ENCODE measurements around the gene ANGPTL7. TPM values are rescaled to one million over a fixed set of nuclear protein-coding genes. Genes with fewer than 3 reads are reported as not detected.
A peak's percentile ranks its signal among the peaks of the same experiment; 100 is the strongest.
"Not testable (repeated sequence)": the region's sequence is repeated elsewhere in the genome, so short reads cannot be mapped to it uniquely, and the experiment has no call there.

Gene ANGPTL7
- total and polyA plus RNA-seq, 5 experiments from 2014 or later: not detected

GRCh38 chr1:11176081-11176706, 13.0 kb upstream of the ANGPTL7 start:
- ATAC-seq (no peak), DNase-seq (no peak)
- H3K27me3 Mint-ChIP-seq: no peaks in the 10 kb centered on the region
- no peaks in the 10 kb centered on the region for H3K9me3 Mint-ChIP-seq
- POLR2A ChIA-PET: no interaction called here
- H3K27ac Mint-ChIP-seq: no peak overlapping the region
- H3K4me1 Mint-ChIP-seq: peaks cover 0 to 2% (median 0%) of the 10 kb centered on the region in 4 donors
- no peak overlapping the region for H3K4me3 Mint-ChIP-seq
- H3K36me3 Mint-ChIP-seq: peaks cover 0 to 60% (median 4%) of the 10 kb centered on the region in 3 donors

DNA sequence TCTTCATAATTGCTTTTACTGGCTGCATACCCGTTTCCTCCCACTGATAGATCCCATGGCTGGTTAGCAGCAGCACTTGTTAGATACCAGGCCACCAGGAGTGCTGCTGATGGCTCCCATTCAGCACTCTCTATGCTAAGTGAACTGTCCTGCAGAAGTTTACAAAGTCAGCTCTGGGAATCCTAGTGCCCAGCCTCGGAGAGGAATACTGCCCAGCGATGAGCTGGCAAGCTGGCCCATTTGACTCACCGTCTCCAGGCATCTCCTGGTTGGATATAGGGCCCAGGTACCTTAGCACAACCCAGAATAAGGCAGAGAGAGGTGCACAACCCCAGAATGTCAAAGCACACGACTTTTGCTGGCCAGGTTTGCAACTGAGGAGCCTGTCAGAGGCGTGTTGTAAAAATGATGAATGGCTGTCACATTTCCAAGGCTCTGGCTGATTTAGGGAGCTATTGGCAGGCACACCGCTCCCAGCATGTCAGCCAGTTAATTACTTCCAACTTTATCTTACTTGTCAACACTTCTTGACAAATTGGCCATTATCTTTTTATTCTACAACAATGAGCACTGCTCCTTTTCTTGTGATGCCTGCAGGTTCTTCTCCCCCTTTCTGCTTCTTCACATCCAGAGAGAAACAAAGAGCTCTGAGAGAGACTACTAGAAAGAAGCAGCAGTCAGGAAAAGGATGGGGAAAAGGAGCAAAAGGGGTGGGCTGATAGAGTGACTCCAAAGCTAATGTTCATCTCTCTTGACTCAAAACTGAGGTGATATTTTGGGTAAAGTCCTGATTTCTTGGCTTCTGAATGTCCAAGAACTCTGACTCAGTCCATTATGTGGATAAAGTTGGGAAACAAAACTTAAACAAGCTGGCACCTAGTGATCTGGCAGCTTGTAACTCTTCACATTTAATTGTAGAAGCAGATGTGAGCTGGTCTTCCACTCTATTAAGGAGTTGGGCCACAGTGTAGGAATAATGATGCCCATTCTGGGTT, 10.8 kb upstream of the ANGPTL7 start:
- H3K27ac Mint-ChIP-seq: peak overlapping the region in 1 of 10 donors; percentile 41
- H3K4me1 Mint-ChIP-seq: peaks cover 0 to 2% (median 0%) of the 10 kb centered on the region in 4 donors
- POLR2A ChIA-PET: no interaction called here
- no peak overlapping the region for H3K4me3 Mint-ChIP-seq
- DNase-seq: no peak
- H3K36me3 Mint-ChIP-seq: peaks cover 0 to 68% (median 5%) of the 10 kb centered on the region in 3 donors
- H3K9me3 Mint-ChIP-seq: no peaks in the 10 kb centered on the region
- H3K27me3 Mint-ChIP-seq: no peaks in the 10 kb centered on the region
- ATAC-seq: no peak

- DNase-seq (no peak), ATAC-seq (no peak)
- H3K27me3 Mint-ChIP-seq: no peaks in the 10 kb centered on the region
- POLR2A ChIA-PET: no interaction called here
- H3K4me1 Mint-ChIP-seq: peaks cover 0 to 2% (median 0%) of the 10 kb centered on the region in 4 donors
- no peak overlapping the region for H3K4me3 Mint-ChIP-seq
- H3K27ac Mint-ChIP-seq: no peak overlapping the region
- H3K9me3 Mint-ChIP-seq: no peaks in the 10 kb centered on the region
- peaks cover 0 to 66% (median 5%) of the 10 kb centered on the region in 3 donors for H3K36me3 Mint-ChIP-seq
Observed at GRCh38 chr1:11179125-11179524, 10.0 kb upstream of the ANGPTL7 start.

- peak overlapping the region in 1 of 10 donors; percentile 22 for H3K27ac Mint-ChIP-seq
- H3K36me3 Mint-ChIP-seq: peaks cover 1 to 68% (median 5%) of the 10 kb centered on the region in 3 donors
- H3K27me3 Mint-ChIP-seq, ATAC-seq, H3K4me3 Mint-ChIP-seq, H3K4me1 Mint-ChIP-seq, POLR2A ChIA-PET, DNase-seq, H3K9me3 Mint-ChIP-seq: not testable (repeated sequence)
Observed at GRCh38 chr1:11179749-11180148, 9.4 kb upstream of the ANGPTL7 start.

- peaks cover 0 to 2% (median 0%) of the 10 kb centered on the region in 4 donors for H3K4me1 Mint-ChIP-seq
- POLR2A ChIA-PET: interaction anchor here (0.7 kb wide), 1 partner anchor 145 kb away, joined by 3 read pairs; no protein-coding TSS in a partner anchor
- peaks cover 4 to 71% (median 5%) of the 10 kb centered on the region in 3 donors for H3K36me3 Mint-ChIP-seq
- no peaks in the 10 kb centered on the region for H3K9me3 Mint-ChIP-seq
- no peak for ATAC-seq
- H3K4me3 Mint-ChIP-seq: no peak overlapping the region
- H3K27me3 Mint-ChIP-seq: no peaks in the 10 kb centered on the region
- no peak for DNase-seq
- H3K27ac Mint-ChIP-seq: peak overlapping the region in 1 of 10 donors; percentile 12
Observed at GRCh38 chr1:11180342-11180744, 8.8 kb upstream of the ANGPTL7 start.

DNA sequence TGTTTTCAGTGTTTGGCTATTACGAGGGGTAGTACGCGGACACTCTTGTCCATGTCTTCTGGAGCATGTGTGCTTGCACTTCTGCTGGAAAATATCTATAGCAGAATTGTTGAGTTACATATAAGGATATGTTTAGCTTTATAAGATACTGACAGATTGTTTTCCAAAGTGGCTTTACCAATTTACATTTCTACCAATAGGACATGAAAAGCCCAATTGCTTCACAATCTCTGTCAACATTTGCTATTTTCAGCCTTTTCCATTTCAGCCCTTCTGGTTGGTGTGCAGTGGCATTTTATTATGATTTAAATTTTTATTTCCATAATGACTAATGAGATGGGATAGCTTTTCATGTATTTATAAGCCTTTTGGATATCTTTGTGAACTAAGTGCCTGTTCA, 6.3 kb upstream of the ANGPTL7 start:
- POLR2A ChIA-PET: no interaction called here
- DNase-seq (no peak), ATAC-seq (no peak)
- Mint-ChIP-seq H3K4me1 (peaks cover 0 to 4% (median 1%) of the 10 kb centered on the region in 4 donors), H3K36me3 (peaks cover 4 to 83% (median 8%) of the 10 kb centered on the region in 3 donors), H3K9me3 (no peaks in the 10 kb centered on the region), H3K4me3 (no peak overlapping the region), H3K27ac (no peak overlapping the region), H3K27me3 (no peaks in the 10 kb centered on the region)

DNA sequence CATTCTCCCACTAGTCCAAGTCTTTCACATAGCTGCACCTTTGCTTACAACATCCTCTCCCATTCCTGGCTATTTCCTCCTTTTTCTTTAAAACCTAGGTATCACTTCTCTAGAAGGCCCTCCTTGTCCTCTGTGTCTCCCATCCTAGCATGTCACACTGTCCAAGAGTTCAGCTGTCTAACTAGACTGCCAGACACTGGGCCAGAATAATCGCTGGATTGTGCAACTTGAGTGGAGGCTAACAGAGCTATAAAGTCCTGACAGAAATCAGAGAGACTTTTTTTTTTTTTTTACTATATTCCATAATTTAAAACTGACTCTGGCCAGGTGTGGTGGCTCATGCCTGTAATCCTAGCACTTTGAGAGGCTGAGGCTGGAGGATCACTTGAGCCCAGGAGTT, 4.2 kb upstream of the ANGPTL7 start:
- POLR2A ChIA-PET: interaction anchor here (0.7 kb wide), 1 partner anchor 117 kb away, joined by 4 read pairs; no protein-coding TSS in a partner anchor
- Mint-ChIP-seq H3K27ac (peak overlapping the region in 1 of 10 donors; percentile 23), H3K27me3 (no peaks in the 10 kb centered on the region), H3K4me3 (no peak overlapping the region), H3K36me3 (peaks cover 4 to 81% (median 8%) of the 10 kb centered on the region in 3 donors), H3K9me3 (no peaks in the 10 kb centered on the region), H3K4me1 (peaks cover 0 to 4% (median 1%) of the 10 kb centered on the region in 4 donors)
- ATAC-seq (no peak), DNase-seq (no peak)

DNA sequence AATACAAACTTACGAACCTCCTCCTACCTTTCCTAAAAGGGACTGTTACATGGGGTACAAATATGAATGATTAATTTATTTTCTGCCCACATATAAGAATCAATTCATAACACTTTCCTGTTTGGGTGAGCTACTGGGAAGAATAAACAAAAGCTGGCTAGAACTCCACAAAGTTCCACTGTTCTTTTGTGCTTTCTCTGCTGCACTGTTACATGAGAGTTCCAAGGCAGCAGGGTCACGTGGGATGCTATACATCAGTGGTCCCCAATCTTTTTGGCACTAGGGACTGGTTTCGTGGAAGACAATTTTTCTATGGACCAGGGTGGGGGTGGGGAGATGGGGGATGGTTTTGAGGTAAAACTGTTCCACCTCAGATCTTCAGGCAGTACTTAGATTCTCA, 2.2 kb upstream of the ANGPTL7 start:
- no peaks in the 10 kb centered on the region for H3K27me3 Mint-ChIP-seq
- no peak for DNase-seq
- H3K36me3 Mint-ChIP-seq: peaks cover 3 to 80% (median 4%) of the 10 kb centered on the region in 3 donors
- no peak overlapping the region for H3K27ac Mint-ChIP-seq
- H3K4me3 Mint-ChIP-seq: no peak overlapping the region
- POLR2A ChIA-PET: interaction anchor here (0.6 kb wide), 1 partner anchor 65 kb away, joined by 4 read pairs; no protein-coding TSS in a partner anchor
- peaks cover 0 to 4% (median 1%) of the 10 kb centered on the region in 4 donors for H3K4me1 Mint-ChIP-seq
- ATAC-seq: no peak
- no peaks in the 10 kb centered on the region for H3K9me3 Mint-ChIP-seq

- ATAC-seq: no peak
- H3K36me3 Mint-ChIP-seq: peaks cover 3 to 80% (median 4%) of the 10 kb centered on the region in 3 donors
- no peak overlapping the region for H3K4me3 Mint-ChIP-seq
- no peak for DNase-seq
- peaks cover 0 to 4% (median 1%) of the 10 kb centered on the region in 4 donors for H3K4me1 Mint-ChIP-seq
- H3K27ac Mint-ChIP-seq: no peak overlapping the region
- POLR2A ChIA-PET: interaction anchor here (0.6 kb wide), 1 partner anchor 64 kb away, joined by 4 read pairs; no protein-coding TSS in a partner anchor
- H3K9me3 Mint-ChIP-seq: no peaks in the 10 kb centered on the region
- no peaks in the 10 kb centered on the region for H3K27me3 Mint-ChIP-seq
Observed at GRCh38 chr1:11187494-11187893, 1.7 kb upstream of the ANGPTL7 start.

GRCh38 chr1:11187931-11188330, 1.2 kb upstream of the ANGPTL7 start:
- H3K36me3 Mint-ChIP-seq: peaks cover 3 to 80% (median 4%) of the 10 kb centered on the region in 3 donors
- H3K4me1 Mint-ChIP-seq: peaks cover 0 to 4% (median 1%) of the 10 kb centered on the region in 4 donors
- H3K4me3 Mint-ChIP-seq: no peak overlapping the region
- H3K9me3 Mint-ChIP-seq: no peaks in the 10 kb centered on the region
- no peak for ATAC-seq
- POLR2A ChIA-PET: no interaction called here
- H3K27ac Mint-ChIP-seq: peak overlapping the region in 2 of 10 donors; percentile 7 to 72
- no peak for DNase-seq
- H3K27me3 Mint-ChIP-seq: no peaks in the 10 kb centered on the region

DNA sequence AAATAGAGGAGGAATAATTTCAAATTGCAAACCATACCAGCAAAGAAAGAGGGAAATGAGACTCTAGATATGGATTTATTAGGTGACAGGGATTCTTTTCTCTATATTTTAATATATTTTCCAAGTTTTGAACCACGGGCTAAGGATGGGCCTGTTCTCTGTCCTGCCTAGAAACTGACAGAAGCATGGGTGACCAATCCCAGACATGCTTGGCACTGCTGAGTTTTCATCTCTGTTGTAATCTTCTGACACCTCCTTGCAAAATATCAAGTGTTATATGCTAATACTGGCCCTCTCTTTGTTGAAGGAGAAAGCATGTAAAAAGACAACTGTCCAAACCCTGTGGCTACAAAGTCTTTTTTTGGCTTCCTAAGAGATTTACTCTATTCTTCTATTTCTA, 774 bp upstream of the ANGPTL7 start:
- H3K9me3 Mint-ChIP-seq: no peaks in the 10 kb centered on the region
- no peak overlapping the region for H3K4me3 Mint-ChIP-seq
- no peaks in the 10 kb centered on the region for H3K27me3 Mint-ChIP-seq
- H3K4me1 Mint-ChIP-seq: peaks cover 0 to 4% (median 1%) of the 10 kb centered on the region in 4 donors
- ATAC-seq (no peak), DNase-seq (no peak)
- H3K36me3 Mint-ChIP-seq: peaks cover 3 to 80% (median 4%) of the 10 kb centered on the region in 3 donors
- H3K27ac Mint-ChIP-seq: no peak overlapping the region
- POLR2A ChIA-PET: no interaction called here

- Mint-ChIP-seq H3K4me3 (no peak overlapping the region), H3K36me3 (peaks cover under 1 to 90% (median 11%) of the 10 kb centered on the region in 3 donors)
Observed at GRCh38 chr1:11193376-11193775, 4.2 kb downstream of the ANGPTL7 start.

More at GRCh38 chr1:11193376-11193775, 4.2 kb downstream of the ANGPTL7 start:
- DNase-seq (no peak), ATAC-seq (no peak)
- H3K4me1 Mint-ChIP-seq: no peaks in the 10 kb centered on the region
- POLR2A ChIA-PET: no interaction called here
- H3K27ac Mint-ChIP-seq: no peak overlapping the region
- no peaks in the 10 kb centered on the region for H3K9me3 Mint-ChIP-seq
- no peaks in the 10 kb centered on the region for H3K27me3 Mint-ChIP-seq
